GM18502 (cell line): ENCODE measurements around the gene TBX3.

ENCODE experiments used
- ATAC-seq: cut with Tn5 transposase; IDR thresholded peaks from one replicate; pipeline ENCODE4 v1.9.1; 2021; ENCODE audit warnings: mild to moderate bottlenecking; ENCODE audit not compliant: unreplicated experiment, poor library complexity

The TBX3 gene

GRCh38 chr12:114636723-114637480 lies 47.1 kb downstream of the TBX3 start:
- ATAC-seq: no peak

GRCh38 chr12:114631242-114631641 lies 52.7 kb downstream of the TBX3 start:
- no peak for ATAC-seq

GRCh38 chr12:114628199-114628598 lies 55.8 kb downstream of the TBX3 start:
- ATAC-seq: no peak

- no peak for ATAC-seq
These were observed 56.6 kb downstream of the TBX3 start for GRCh38 chr12:114627393-114627792.

GRCh38 chr12:114625294-114625851 lies 58.6 kb downstream of the TBX3 start:
- ATAC-seq: no peak

- no peak for ATAC-seq
These were observed 60.2 kb downstream of the TBX3 start for GRCh38 chr12:114623737-114624136.
